Fibroblast of skin of left biceps (primary cell): Measurements from ENCODE around the gene MALRD1.

Source experiments
- DNase-seq, 2 experiments: peaks; one replicate each; pipeline ENCODE4 v3.0.0-alpha.2; 2013; ENCODE audit warnings: low read depth in 2 of 2

The MALRD1 gene

GRCh38 chr10:19640566-19641263, 592.1 kb downstream of the MALRD1 start:
- DNase-seq = no peak

- peak; percentile 73 to 75 for DNase-seq
Observed at GRCh38 chr10:19651549-19651948, 602.9 kb downstream of the MALRD1 start.

- no peak for DNase-seq
Observed at GRCh38 chr10:19652750-19653149, 604.1 kb downstream of the MALRD1 start.

- no peak for DNase-seq
Observed at GRCh38 chr10:19653931-19654330, 605.3 kb downstream of the MALRD1 start.

GRCh38 chr10:19654576-19654975, 606.0 kb downstream of the MALRD1 start:
- DNase-seq = peak; percentile 26 to 31

GRCh38 chr10:19656420-19657042, 607.9 kb downstream of the MALRD1 start:
- DNase-seq = no peak

- no peak for DNase-seq
Observed at GRCh38 chr10:19658131-19658530, 609.5 kb downstream of the MALRD1 start.

- no peak for DNase-seq
Observed at GRCh38 chr10:19658622-19659233, 610.1 kb downstream of the MALRD1 start.

GRCh38 chr10:19659920-19660655, 611.5 kb downstream of the MALRD1 start:
- no peak for DNase-seq

GRCh38 chr10:19663344-19663743, 614.7 kb downstream of the MALRD1 start:
- DNase-seq = no peak

- no peak for DNase-seq
Observed at GRCh38 chr10:19668116-19668515, 619.5 kb downstream of the MALRD1 start.

GRCh38 chr10:19676063-19676462, 627.5 kb downstream of the MALRD1 start:
- DNase-seq = no peak

- no peak for DNase-seq
Observed at GRCh38 chr10:19683356-19683755, 634.8 kb downstream of the MALRD1 start.

- no peak for DNase-seq
Observed at GRCh38 chr10:19683960-19684359, 635.4 kb downstream of the MALRD1 start.

GRCh38 chr10:19688344-19688743, 639.7 kb downstream of the MALRD1 start:
- no peak for DNase-seq

GRCh38 chr10:19689231-19689630, 640.6 kb downstream of the MALRD1 start:
- DNase-seq = no peak

- DNase-seq = no peak
Observed at GRCh38 chr10:19699299-19699698, 650.7 kb downstream of the MALRD1 start.

- no peak for DNase-seq
Observed at GRCh38 chr10:19701427-19702052, 652.9 kb downstream of the MALRD1 start.

- DNase-seq = no peak
Observed at GRCh38 chr10:19702215-19702614, 653.6 kb downstream of the MALRD1 start.

- DNase-seq = no peak
Observed at GRCh38 chr10:19704544-19704943, 655.9 kb downstream of the MALRD1 start.

GRCh38 chr10:19705250-19705649, 656.6 kb downstream of the MALRD1 start:
- no peak for DNase-seq

GRCh38 chr10:19706904-19707303, 658.3 kb downstream of the MALRD1 start:
- no peak for DNase-seq
